HepG2 (cell line): Measurements from ENCODE around the gene MRFAP1L1. TPM values are rescaled to one million over a fixed set of nuclear protein-coding genes. Genes with fewer than 3 reads are reported as not detected.

ENCODE experiments used
- BRCA1 ChIP-seq: sonication (generic); formaldehyde crosslinking; IDR thresholded peaks from 2 replicates; pipeline ENCODE4 v1.4.0; 2020; ENCODE audit warnings: missing genetic modification reagents
- ERF ChIP-seq: IDR thresholded peaks from 2 replicates; pipeline ENCODE4 v1.6.1; 2018; ENCODE audit warnings: missing biosample characterization, missing genetic modification reagents
- HOXA3 ChIP-seq: sonication (generic); formaldehyde crosslinking; IDR thresholded peaks from 2 replicates; pipeline ENCODE4 v1.5.0; 2020; ENCODE audit warnings: missing genetic modification reagents
- HOXA5 ChIP-seq: sonication (generic); formaldehyde crosslinking; IDR thresholded peaks from 2 replicates; pipeline ENCODE4 v1.4.0; 2020; ENCODE audit warnings: missing genetic modification reagents
- JUNB ChIP-seq: sonication (generic); formaldehyde crosslinking; IDR thresholded peaks from 2 replicates; pipeline ENCODE4 v1.8.0; 2022; ENCODE audit warnings: missing genetic modification reagents, mild to moderate bottlenecking, borderline replicate concordance
- MIER3 ChIP-seq: IDR thresholded peaks from 2 replicates; pipeline ENCODE4 v1.6.1; 2016; ENCODE audit warnings: missing compliant biosample characterization, borderline replicate concordance
- NFE2 ChIP-seq: sonication (generic); formaldehyde crosslinking; IDR thresholded peaks from 2 replicates; pipeline ENCODE4 v1.4.0; 2020; ENCODE audit warnings: missing genetic modification reagents
- NFYC ChIP-seq: IDR thresholded peaks from 2 replicates; pipeline ENCODE4 v1.6.1; 2016; ENCODE audit warnings: missing genetic modification reagents, missing compliant biosample characterization
- NR3C1 ChIP-seq: sonication (generic); formaldehyde crosslinking; IDR thresholded peaks from 2 replicates; pipeline ENCODE4 v1.4.0; 2020; ENCODE audit warnings: missing genetic modification reagents
- PAF1 ChIP-seq: IDR thresholded peaks from 2 replicates; pipeline ENCODE4 v1.6.1; 2016; ENCODE audit warnings: missing genetic modification reagents, missing compliant biosample characterization
- PHF20 ChIP-seq: sonication (generic); formaldehyde crosslinking; IDR thresholded peaks from 2 replicates; pipeline ENCODE4 v1.5.0; 2020; ENCODE audit warnings: mild to moderate bottlenecking, missing genetic modification reagents
- REL ChIP-seq: sonication (generic); formaldehyde crosslinking; conservative IDR thresholded peaks from 2 replicates; pipeline ENCODE4 v1.8.0; 2022; ENCODE audit warnings: mild to moderate bottlenecking, missing genetic modification reagents, moderate library complexity
- RORA ChIP-seq: sonication (generic); formaldehyde crosslinking; IDR thresholded peaks from 2 replicates; pipeline ENCODE4 v1.5.0; 2020; ENCODE audit warnings: mild to moderate bottlenecking, missing genetic modification reagents, moderate library complexity
- TBX3 ChIP-seq: fragments of 450-650 bp; IDR thresholded peaks from 2 replicates; pipeline ENCODE4 v1.6.1; 2017; ENCODE audit warnings: antibody characterized with exemption, mild to moderate bottlenecking, inconsistent platforms, borderline replicate concordance
- ZNF20 ChIP-seq: sonication (generic); formaldehyde crosslinking; IDR thresholded peaks from 2 replicates; pipeline ENCODE4 v1.4.0; 2020; ENCODE audit warnings: mild to moderate bottlenecking, moderate library complexity, missing genetic modification reagents
- ZNF224 ChIP-seq: sonication (generic); formaldehyde crosslinking; IDR thresholded peaks from 2 replicates; pipeline ENCODE4 v1.5.0; 2020; ENCODE audit warnings: mild to moderate bottlenecking, missing genetic modification reagents
- ZNF232 ChIP-seq: sonication (generic); formaldehyde crosslinking; IDR thresholded peaks from 2 replicates; pipeline ENCODE4 v1.4.0; 2020; ENCODE audit warnings: missing genetic modification reagents, borderline replicate concordance
- ZNF280D ChIP-seq: sonication (generic); formaldehyde crosslinking; IDR thresholded peaks from 2 replicates; pipeline ENCODE4 v1.5.1; 2020; ENCODE audit warnings: mild to moderate bottlenecking, missing genetic modification reagents
- ZNF335 ChIP-seq: sonication (generic); formaldehyde crosslinking; IDR thresholded peaks from 2 replicates; pipeline ENCODE4 v1.4.0; 2020; ENCODE audit warnings: missing genetic modification reagents
- ZNF34 ChIP-seq: sonication (generic); formaldehyde crosslinking; IDR thresholded peaks from 2 replicates; pipeline ENCODE4 v1.4.0; 2020; ENCODE audit warnings: mild to moderate bottlenecking, missing genetic modification reagents, borderline replicate concordance
- ZNF383 ChIP-seq: sonication (generic); formaldehyde crosslinking; IDR thresholded peaks from 2 replicates; pipeline ENCODE4 v1.4.0; 2020; ENCODE audit warnings: missing genetic modification reagents, mild to moderate bottlenecking, borderline replicate concordance
- ZNF451 ChIP-seq: sonication (generic); formaldehyde crosslinking; IDR thresholded peaks from 2 replicates; pipeline ENCODE4 v1.5.0; 2020; ENCODE audit warnings: mild to moderate bottlenecking, missing genetic modification reagents
- ZNF691 ChIP-seq: sonication (generic); formaldehyde crosslinking; IDR thresholded peaks from 2 replicates; pipeline ENCODE4 v1.4.0; 2020; ENCODE audit warnings: missing genetic modification reagents, low read depth, mild to moderate bottlenecking, borderline replicate concordance
- ZNF784 ChIP-seq: sonication (generic); formaldehyde crosslinking; IDR thresholded peaks from 2 replicates; pipeline ENCODE4 v1.5.1; 2020; ENCODE audit warnings: missing genetic modification reagents, mild to moderate bottlenecking, borderline replicate concordance
- ZNF839 ChIP-seq: sonication (generic); formaldehyde crosslinking; IDR thresholded peaks from 2 replicates; pipeline ENCODE4 v1.4.0; 2020; ENCODE audit warnings: missing genetic modification reagents, mild to moderate bottlenecking, borderline replicate concordance
- polyA plus RNA-seq, 8 experiments: library from polyadenylated mRNA; depleted of rRNA in 3 of 8; stranded (reverse) in 7 of 8; unstranded in 1 of 8; fragments of >200 nt; fragmentation: Illumina TruSeq in 4 of 8; extraction: Trizol in 4 of 8; gene quantifications; 2 replicates each; pipeline versions ENCODE4 v1.2.1 to v1.2.3, GENCODE V29; 2011 to 2016; ENCODE audit warnings: low read depth in 4 of 8, missing spikeins in 1 of 8, mixed read lengths in 1 of 8; ENCODE audit not compliant: insufficient read depth in 1 of 8
- total RNA-seq, 5 experiments: library from RNA; depleted of rRNA; stranded (reverse); fragments of >200 nt; fragmentation: Illumina TruSeq; extraction: Trizol; gene quantifications; 2 replicates each; pipeline ENCODE4 v1.2.3, GENCODE V29; 2016; ENCODE audit warnings: low read depth in 1 of 5

The MRFAP1L1 gene
- total and polyA plus RNA-seq, 2 of the 13 experiments (the other 11 are each of a cell fraction or from before 2014, with no cell fraction given): 44.8 to 76.6 TPM

- TF ChIP-seq JUNB (no peak), MIER3 (CRISPR knock-in tag) (peak; percentile 90; the same call in 1 of the 2 replicates), ZNF232 (CRISPR knock-in tag) (peak; percentile 85; the same call in 1 of the 2 replicates), NFYC (CRISPR knock-in tag) (peak; percentile 54), ZNF839 (CRISPR knock-in tag) (no peak), ZNF224 (CRISPR knock-in tag) (peak; percentile 73; the same call in 1 of the 2 replicates), TBX3 (peak; percentile 19; the same call in 1 of the 2 replicates), ZNF784 (peak; percentile 53; the same call in 1 of the 2 replicates), ZNF280D (peak; percentile 88), ZNF691 (CRISPR knock-in tag) (peak; percentile 77; the same call in 1 of the 2 replicates), ZNF383 (no peak), REL (CRISPR knock-in tag) (0 out of 2 replicates have a peak, but pooled peaks have one; percentile 47), PAF1 (CRISPR knock-in tag) (no peak), ERF (CRISPR knock-in tag) (peak; percentile 97), ZNF335 (CRISPR knock-in tag) (peak; percentile 82), HOXA3 (CRISPR knock-in tag) (peak; percentile 94), NFE2 (CRISPR knock-in tag) (no peak), NR3C1 (no peak), PHF20 (CRISPR knock-in tag) (peak; percentile 55; the same call in 1 of the 2 replicates), RORA (CRISPR knock-in tag) (no peak), ZNF34 (CRISPR knock-in tag) (no peak), BRCA1 (CRISPR knock-in tag) (0 out of 2 replicates have a peak, but pooled peaks have one; percentile 43), HOXA5 (CRISPR knock-in tag) (peak; percentile 55; the same call in 1 of the 2 replicates), ZNF451 (peak; percentile 63; the same call in 1 of the 2 replicates), ZNF20 (no peak)
Observed at GRCh38 chr4:6755088-6755753, 45.6 kb upstream of the MRFAP1L1 start (continued).
